Activated naive CD8-positive, alpha-beta T cell treated with anti-CD3 and anti-CD28 coated beads, Interleukin-2, amount 10 ng/mL, durations not matched to agents 7 days and 5 days (primary cell): Measurements from ENCODE around the gene KIT. TPM values are rescaled to one million over a fixed set of nuclear protein-coding genes. Genes with fewer than 3 reads are reported as not detected.
"Not testable (repeated sequence)": the region's sequence is repeated elsewhere in the genome, so short reads cannot be mapped to it uniquely, and the experiment has no call there.

Source experiments
- ATAC-seq: fragments of 150-1000 bp; cut with Tn5 transposase; one replicate; pipeline ENCODE4 v1.10.0; 2021; ENCODE audit warnings: low read depth, moderate library complexity
- POLR2A ChIA-PET: fragments of 350-600 bp; sonication (Branson Sonifier 250); formaldehyde crosslinking; loops from one replicate; lab custom pipeline; 2021; ENCODE audit warnings: antibody characterized with exemption; lab: Charles Lee
- DNase-seq: peaks from one replicate; pipeline ENCODE4 v3.0.0; 2021
- H3K27ac Mint-ChIP-seq: one replicate; pipeline ENCODE4 v1.8.0; 2022; ENCODE audit warnings: mild to moderate bottlenecking, mixed read lengths
- H3K27me3 Mint-ChIP-seq: one replicate; pipeline ENCODE4 v1.8.0; 2022; ENCODE audit warnings: mild to moderate bottlenecking, moderate library complexity, mixed read lengths
- H3K36me3 Mint-ChIP-seq: one replicate; pipeline ENCODE4 v1.8.0; 2021; ENCODE audit warnings: mild to moderate bottlenecking, mixed read lengths
- H3K4me1 Mint-ChIP-seq: one replicate; pipeline ENCODE4 v1.8.0; 2021; ENCODE audit warnings: mixed read lengths
- H3K4me3 Mint-ChIP-seq: one replicate; pipeline ENCODE4 v1.8.0; 2022; ENCODE audit warnings: mild to moderate bottlenecking, moderate library complexity, mixed read lengths
- H3K9me3 Mint-ChIP-seq: one replicate; pipeline ENCODE4 v1.8.0; 2021; ENCODE audit warnings: mixed read lengths
- total RNA-seq, 2 experiments: library from RNA; stranded (reverse); gene quantifications; one replicate each; pipeline ENCODE4 v1.2.3, GENCODE V29; 2021

Gene KIT
- 1 to 10 TPM in 1 of 2 experiments, under 1 TPM in 1; 0.64 to 1.1 TPM for total RNA-seq

- DNase-seq (peak; percentile 37), ATAC-seq (peak; percentile 44)
- Mint-ChIP-seq H3K4me1 (peaks cover 11% of the 10 kb centered on the region), H3K27me3 (peaks cover 70% of the 10 kb centered on the region), H3K4me3 (peak within 1 kb of the TSS; percentile 72), H3K9me3 (no peaks in the 10 kb centered on the region), H3K36me3 (no peaks in the 10 kb centered on the region), H3K27ac (no peak within 1 kb of the TSS)
- POLR2A ChIA-PET, result no interaction called here
These were observed at the start of gene KIT for GRCh38 chr4:54657551-54658251. Gene KIT, plus strand, starts transcription at chr4:54657957. Its CDS starts 58 bp downstream, at chr4:54658015.

DNA sequence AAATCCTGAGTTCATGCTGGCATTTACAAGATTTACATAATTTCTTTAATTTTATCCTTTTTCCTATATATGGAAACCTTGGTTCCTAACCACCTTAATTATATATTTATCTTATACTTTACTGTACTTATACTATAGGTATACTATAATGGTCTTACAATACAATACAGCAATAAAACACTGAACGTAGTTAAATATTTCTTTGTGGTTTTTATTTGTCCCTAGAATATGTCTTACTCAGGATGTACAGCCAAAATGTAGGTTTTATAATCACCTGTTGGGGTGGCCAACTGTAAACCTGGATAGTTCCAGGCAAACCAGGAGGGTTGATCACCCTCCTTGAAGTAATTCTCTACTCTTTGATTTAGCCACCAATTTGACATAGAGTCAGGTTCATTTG lies 48.4 kb upstream of the KIT start:
- no peaks in the 10 kb centered on the region for H3K4me1 Mint-ChIP-seq
- H3K9me3 Mint-ChIP-seq, result no peaks in the 10 kb centered on the region
- no peak for ATAC-seq
- H3K4me3 Mint-ChIP-seq, result no peak overlapping the region
- POLR2A ChIA-PET, result no interaction called here
- H3K36me3 Mint-ChIP-seq, result no peaks in the 10 kb centered on the region
- DNase-seq, result no peak
- no peaks in the 10 kb centered on the region for H3K27me3 Mint-ChIP-seq
- no peak overlapping the region for H3K27ac Mint-ChIP-seq

DNA sequence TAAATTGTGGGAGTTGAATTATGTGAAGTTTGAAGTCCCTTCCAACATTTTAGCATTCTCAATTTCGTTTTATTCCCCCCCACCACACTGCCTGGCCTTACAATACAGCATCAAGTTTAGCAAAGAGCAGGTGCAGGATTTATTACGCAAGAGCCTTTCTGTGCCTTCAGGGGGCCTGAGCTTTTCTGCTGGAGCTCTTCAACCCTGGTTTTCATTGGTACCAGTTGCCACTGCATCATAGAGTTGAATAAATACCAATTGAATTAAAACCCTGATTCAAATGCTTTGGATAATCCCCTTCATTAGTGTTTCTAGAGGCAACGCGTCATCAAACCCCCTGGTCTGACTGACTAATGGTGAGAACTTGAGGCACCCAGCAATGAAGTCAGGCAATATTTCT lies 43.6 kb upstream of the KIT start:
- Mint-ChIP-seq H3K27me3 (peaks cover 3% of the 10 kb centered on the region), H3K27ac (no peak overlapping the region), H3K4me3 (no peak overlapping the region), H3K9me3 (no peaks in the 10 kb centered on the region), H3K36me3 (no peaks in the 10 kb centered on the region), H3K4me1 (no peaks in the 10 kb centered on the region)
- POLR2A ChIA-PET, result no interaction called here
- no peak for ATAC-seq
- DNase-seq, result no peak

GRCh38 chr4:54620773-54621172 lies 37.0 kb upstream of the KIT start:
- POLR2A ChIA-PET, result no interaction called here
- no peak for DNase-seq
- peaks cover 3% of the 10 kb centered on the region for H3K27me3 Mint-ChIP-seq
- H3K9me3 Mint-ChIP-seq, result no peaks in the 10 kb centered on the region
- no peak for ATAC-seq
- H3K27ac Mint-ChIP-seq, result no peak overlapping the region
- H3K36me3 Mint-ChIP-seq, result no peaks in the 10 kb centered on the region
- no peak overlapping the region for H3K4me3 Mint-ChIP-seq
- H3K4me1 Mint-ChIP-seq, result no peaks in the 10 kb centered on the region

GRCh38 chr4:54625391-54625790 lies 32.4 kb upstream of the KIT start:
- no peaks in the 10 kb centered on the region for H3K36me3 Mint-ChIP-seq
- peaks cover 8% of the 10 kb centered on the region for H3K27me3 Mint-ChIP-seq
- no peak for DNase-seq
- no peaks in the 10 kb centered on the region for H3K4me1 Mint-ChIP-seq
- no peak overlapping the region for H3K4me3 Mint-ChIP-seq
- ATAC-seq, result no peak
- no peaks in the 10 kb centered on the region for H3K9me3 Mint-ChIP-seq
- no peak overlapping the region for H3K27ac Mint-ChIP-seq
- POLR2A ChIA-PET, result no interaction called here

GRCh38 chr4:54626113-54626512 lies 31.6 kb upstream of the KIT start:
- H3K9me3 Mint-ChIP-seq, result no peaks in the 10 kb centered on the region
- no peak overlapping the region for H3K27ac Mint-ChIP-seq
- no peak for DNase-seq
- no peaks in the 10 kb centered on the region for H3K36me3 Mint-ChIP-seq
- no peaks in the 10 kb centered on the region for H3K4me1 Mint-ChIP-seq
- H3K27me3 Mint-ChIP-seq, result peaks cover 8% of the 10 kb centered on the region
- H3K4me3 Mint-ChIP-seq, result no peak overlapping the region
- POLR2A ChIA-PET, result no interaction called here
- ATAC-seq, result no peak

DNA sequence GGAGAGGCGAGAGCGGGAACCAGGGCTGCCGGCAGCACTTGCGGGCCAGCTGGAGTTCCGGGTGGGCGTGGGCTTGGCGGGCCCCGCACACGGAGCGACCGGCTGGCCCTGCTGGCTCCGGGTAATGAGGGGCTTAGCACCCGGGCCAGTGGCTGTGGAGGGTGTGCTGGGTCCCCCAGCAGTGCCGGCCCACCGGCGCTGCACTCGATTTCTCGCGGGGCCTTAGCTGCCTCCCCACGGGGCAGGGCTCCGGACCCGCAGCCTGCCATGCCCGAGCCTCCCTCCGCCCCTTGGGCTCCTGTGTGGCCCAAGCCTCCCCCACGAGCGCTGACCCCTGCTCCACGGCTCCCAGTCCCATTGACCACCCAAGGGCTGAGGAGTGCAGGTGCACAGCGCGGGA lies 25.2 kb upstream of the KIT start:
- Mint-ChIP-seq H3K27me3 (no peaks in the 10 kb centered on the region), H3K9me3 (peaks cover 1% of the 10 kb centered on the region), H3K36me3 (no peaks in the 10 kb centered on the region), H3K27ac (no peak overlapping the region), H3K4me3 (no peak overlapping the region), H3K4me1 (peaks cover 3% of the 10 kb centered on the region)
- POLR2A ChIA-PET, result no interaction called here
- no peak for DNase-seq
- no peak for ATAC-seq

DNA sequence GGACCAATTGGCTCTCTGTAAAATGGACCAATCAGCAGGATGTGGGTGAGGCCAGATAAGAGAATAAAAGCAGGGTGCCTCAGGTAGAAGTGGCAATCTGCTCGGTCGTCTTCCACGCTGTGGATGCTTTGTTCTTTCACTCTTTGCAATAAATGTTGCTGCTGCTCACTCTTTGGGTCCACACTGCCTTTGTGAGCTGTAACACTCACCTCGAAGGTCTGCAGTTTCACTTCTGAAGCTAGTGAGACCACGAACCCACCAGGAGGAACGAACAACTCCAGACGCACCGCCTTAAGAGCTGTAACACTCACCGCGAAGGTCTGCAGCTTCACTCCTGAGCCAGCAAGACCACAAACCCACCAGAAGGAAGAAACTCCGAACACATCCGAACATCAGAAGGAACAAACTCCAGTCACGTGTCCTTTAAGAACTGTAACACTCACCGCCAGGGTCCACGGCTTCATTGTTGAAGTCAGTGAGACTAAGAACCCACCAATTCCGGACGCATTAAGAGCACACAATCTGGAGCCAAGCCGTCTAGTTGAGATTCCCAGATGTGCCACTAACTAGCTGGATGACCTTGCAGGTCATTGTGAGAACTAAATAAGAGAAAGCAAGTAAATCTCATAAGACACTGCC lies 24.5 kb upstream of the KIT start:
- H3K27ac Mint-ChIP-seq, DNase-seq, H3K4me1 Mint-ChIP-seq, H3K9me3 Mint-ChIP-seq, ATAC-seq, H3K27me3 Mint-ChIP-seq, POLR2A ChIA-PET, H3K36me3 Mint-ChIP-seq: not testable (repeated sequence)
- peak overlapping the region; percentile 43 for H3K4me3 Mint-ChIP-seq

- Mint-ChIP-seq H3K27me3 (peaks cover 1% of the 10 kb centered on the region), H3K4me3 (no peak overlapping the region), H3K4me1 (peaks cover 3% of the 10 kb centered on the region), H3K36me3 (no peaks in the 10 kb centered on the region), H3K9me3 (peaks cover 1% of the 10 kb centered on the region), H3K27ac (no peak overlapping the region)
- no peak for ATAC-seq
- DNase-seq, result no peak
- POLR2A ChIA-PET, result no interaction called here
These were observed 22.4 kb upstream of the KIT start for GRCh38 chr4:54635318-54635717.

- POLR2A ChIA-PET, result no interaction called here
- DNase-seq, result no peak
- Mint-ChIP-seq H3K9me3 (peaks cover 1% of the 10 kb centered on the region), H3K27me3 (peaks cover 1% of the 10 kb centered on the region), H3K4me1 (peaks cover 6% of the 10 kb centered on the region), H3K36me3 (no peaks in the 10 kb centered on the region), H3K4me3 (no peak overlapping the region), H3K27ac (no peak overlapping the region)
- ATAC-seq, result no peak
These were observed 20.4 kb upstream of the KIT start for GRCh38 chr4:54637325-54637724.

GRCh38 chr4:54641101-54641500 lies 16.7 kb upstream of the KIT start:
- DNase-seq, POLR2A ChIA-PET, H3K36me3 Mint-ChIP-seq, ATAC-seq, H3K4me3 Mint-ChIP-seq, H3K9me3 Mint-ChIP-seq, H3K27me3 Mint-ChIP-seq, H3K27ac Mint-ChIP-seq, H3K4me1 Mint-ChIP-seq: not testable (repeated sequence)

- ATAC-seq, result no peak
- POLR2A ChIA-PET, result no interaction called here
- peaks cover 1% of the 10 kb centered on the region for H3K27me3 Mint-ChIP-seq
These were observed 14.6 kb upstream of the KIT start for GRCh38 chr4:54643172-54643571.

GRCh38 chr4:54643958-54644751 lies 13.6 kb upstream of the KIT start:
- POLR2A ChIA-PET, result no interaction called here
- peaks cover 1% of the 10 kb centered on the region for H3K27me3 Mint-ChIP-seq
- no peak overlapping the region for H3K27ac Mint-ChIP-seq
- H3K4me3 Mint-ChIP-seq, result no peak overlapping the region
- H3K36me3 Mint-ChIP-seq, result no peaks in the 10 kb centered on the region
- ATAC-seq, result no peak
- H3K4me1 Mint-ChIP-seq, result peaks cover 2% of the 10 kb centered on the region
- DNase-seq, result no peak
- no peaks in the 10 kb centered on the region for H3K9me3 Mint-ChIP-seq

More at GRCh38 chr4:54643172-54643571, 14.6 kb upstream of the KIT start:
- Mint-ChIP-seq H3K4me1 (peaks cover 2% of the 10 kb centered on the region), H3K9me3 (no peaks in the 10 kb centered on the region), H3K4me3 (no peak overlapping the region), H3K36me3 (no peaks in the 10 kb centered on the region), H3K27ac (no peak overlapping the region)
- DNase-seq, result no peak

- POLR2A ChIA-PET, result no interaction called here
- peaks cover 2% of the 10 kb centered on the region for H3K4me1 Mint-ChIP-seq
- H3K4me3 Mint-ChIP-seq, result no peak overlapping the region
- H3K27ac Mint-ChIP-seq, result no peak overlapping the region
- H3K36me3 Mint-ChIP-seq, result no peaks in the 10 kb centered on the region
- no peaks in the 10 kb centered on the region for H3K27me3 Mint-ChIP-seq
- ATAC-seq, result no peak
- no peaks in the 10 kb centered on the region for H3K9me3 Mint-ChIP-seq
- DNase-seq, result no peak
These were observed 11.9 kb upstream of the KIT start for GRCh38 chr4:54645830-54646229.
